ENCODE results near the gene SLC39A11. TPM values are rescaled to one million over a fixed set of nuclear protein-coding genes. Genes with fewer than 3 reads are reported as not detected.

Gene SLC39A11
- total RNA-seq, 2 donors from 2014 or later = 23.3 to 32.5 TPM

- H3K4me1 Mint-ChIP-seq = peaks cover 3% of the 10 kb centered on the region
- H3K36me3 Mint-ChIP-seq (ENCODE audit: low read depth) = peaks cover 3% of the 10 kb centered on the region
- ATAC-seq (no peak), DNase-seq (no peak)
- H3K4me3 Mint-ChIP-seq = no peak overlapping the region
- H3K27me3 Mint-ChIP-seq = no peaks in the 10 kb centered on the region
- H3K9me3 ChIP-seq (ENCODE audit: control insufficient read depth, low read length, poor library complexity, severe bottlenecking) = no peaks in the 10 kb centered on the region
- H3K27ac Mint-ChIP-seq = no peak overlapping the region
These were observed 50.3 kb downstream of the SLC39A11 start for GRCh38 chr17:73042225-73042624.

- no peak overlapping the region for H3K4me3 Mint-ChIP-seq
- H3K4me1 Mint-ChIP-seq = peaks cover 5% of the 10 kb centered on the region
- H3K36me3 Mint-ChIP-seq (ENCODE audit: low read depth) = peaks cover 3% of the 10 kb centered on the region
- no peak overlapping the region for H3K27ac Mint-ChIP-seq
- ATAC-seq (no peak), DNase-seq (no peak)
- no peaks in the 10 kb centered on the region for H3K9me3 ChIP-seq (ENCODE audit: control insufficient read depth, low read length, poor library complexity, severe bottlenecking)
- H3K27me3 Mint-ChIP-seq = no peaks in the 10 kb centered on the region
These were observed 53.2 kb downstream of the SLC39A11 start for GRCh38 chr17:73039282-73039681.

GRCh38 chr17:73031472-73031871, 61.0 kb downstream of the SLC39A11 start:
- H3K9me3 ChIP-seq (ENCODE audit: control insufficient read depth, low read length, poor library complexity, severe bottlenecking) = no peaks in the 10 kb centered on the region
- H3K27ac Mint-ChIP-seq = no peak overlapping the region
- H3K36me3 Mint-ChIP-seq (ENCODE audit: low read depth) = no peaks in the 10 kb centered on the region
- no peak for ATAC-seq
- no peak for DNase-seq
- H3K4me3 Mint-ChIP-seq = no peak overlapping the region
- H3K27me3 Mint-ChIP-seq = no peaks in the 10 kb centered on the region
- peaks cover 8% of the 10 kb centered on the region for H3K4me1 Mint-ChIP-seq

DNA sequence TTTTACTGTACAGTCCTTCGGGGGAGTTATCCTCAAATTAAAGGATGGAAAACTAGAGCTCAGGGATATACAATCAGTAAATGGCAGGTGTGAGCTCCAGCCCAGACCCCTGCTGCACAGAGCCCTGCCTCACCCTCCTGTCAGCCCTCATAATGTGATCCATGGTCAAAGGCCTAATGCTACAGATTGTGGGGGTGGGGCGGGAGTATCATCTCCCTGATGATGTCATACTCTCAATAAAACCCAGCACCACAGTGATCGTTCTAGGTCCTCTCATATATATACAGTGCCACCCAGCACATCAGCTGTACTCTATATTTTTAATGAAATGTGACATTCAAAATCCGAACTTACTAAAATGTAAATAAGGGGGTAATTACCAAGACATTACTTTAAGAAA, 61.5 kb downstream of the SLC39A11 start:
- ATAC-seq (no peak), DNase-seq (no peak)
- Mint-ChIP-seq H3K4me1 (peaks cover 8% of the 10 kb centered on the region), H3K36me3 (ENCODE audit: low read depth) (peaks cover 2% of the 10 kb centered on the region), H3K4me3 (no peak overlapping the region), H3K27me3 (no peaks in the 10 kb centered on the region), H3K27ac (no peak overlapping the region)
- H3K9me3 ChIP-seq (ENCODE audit: control insufficient read depth, low read length, poor library complexity, severe bottlenecking) = no peaks in the 10 kb centered on the region

DNA sequence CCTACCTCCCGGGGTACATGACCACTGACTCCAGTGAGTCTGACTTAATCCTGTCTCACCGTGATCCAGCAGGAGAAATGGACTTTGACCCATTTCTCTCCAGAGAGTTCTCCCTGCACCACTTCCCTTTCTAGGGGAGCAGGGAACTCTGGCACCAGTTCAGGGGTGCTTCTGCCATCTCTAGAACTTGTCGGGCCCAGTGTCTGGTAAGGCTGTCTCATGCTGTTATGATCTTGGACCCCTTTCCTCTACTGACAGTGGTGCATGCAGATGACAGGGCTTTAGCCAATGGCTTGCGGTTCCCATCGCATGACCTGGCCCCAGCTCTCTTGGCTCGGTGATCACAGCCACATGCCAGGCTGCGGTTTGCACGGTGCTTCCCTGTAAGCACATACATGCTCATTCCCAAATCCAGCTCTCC, 62.0 kb downstream of the SLC39A11 start:
- DNase-seq = no peak
- peaks cover 2% of the 10 kb centered on the region for H3K36me3 Mint-ChIP-seq (ENCODE audit: low read depth)
- no peaks in the 10 kb centered on the region for H3K9me3 ChIP-seq (ENCODE audit: control insufficient read depth, low read length, poor library complexity, severe bottlenecking)
- H3K4me1 Mint-ChIP-seq = peaks cover 8% of the 10 kb centered on the region
- H3K27ac Mint-ChIP-seq = no peak overlapping the region
- no peak for ATAC-seq
- H3K4me3 Mint-ChIP-seq = no peak overlapping the region
- H3K27me3 Mint-ChIP-seq = no peaks in the 10 kb centered on the region

GRCh38 chr17:73029991-73030390, 62.5 kb downstream of the SLC39A11 start:
- Mint-ChIP-seq H3K27me3 (no peaks in the 10 kb centered on the region), H3K4me1 (peaks cover 8% of the 10 kb centered on the region), H3K27ac (no peak overlapping the region), H3K4me3 (no peak overlapping the region), H3K36me3 (ENCODE audit: low read depth) (peaks cover 2% of the 10 kb centered on the region)
- ATAC-seq (no peak), DNase-seq (no peak)
- no peaks in the 10 kb centered on the region for H3K9me3 ChIP-seq (ENCODE audit: control insufficient read depth, low read length, poor library complexity, severe bottlenecking)

DNA sequence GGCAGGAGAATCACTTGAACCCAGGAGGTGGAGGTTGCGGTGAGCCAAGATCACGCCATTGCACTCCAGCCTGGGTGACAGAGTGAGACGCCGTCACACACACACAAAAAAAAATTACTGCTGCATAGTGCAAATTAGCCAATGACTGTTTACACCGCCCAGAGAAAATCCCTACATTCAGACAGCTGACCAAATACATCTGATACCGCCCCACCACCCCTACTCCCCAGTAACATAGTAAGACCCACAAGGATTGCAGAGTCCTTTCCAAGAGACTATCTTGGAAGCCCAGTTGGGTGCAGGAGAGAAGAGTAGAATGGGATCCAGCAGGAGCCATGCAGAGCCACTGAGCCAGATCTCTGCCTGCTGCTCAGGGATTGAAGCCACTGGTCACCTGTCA, 63.5 kb downstream of the SLC39A11 start:
- H3K27ac Mint-ChIP-seq = no peak overlapping the region
- ATAC-seq (no peak), DNase-seq (no peak)
- no peaks in the 10 kb centered on the region for H3K9me3 ChIP-seq (ENCODE audit: control insufficient read depth, low read length, poor library complexity, severe bottlenecking)
- no peaks in the 10 kb centered on the region for H3K27me3 Mint-ChIP-seq
- peaks cover 2% of the 10 kb centered on the region for H3K36me3 Mint-ChIP-seq (ENCODE audit: low read depth)
- H3K4me1 Mint-ChIP-seq = peaks cover 5% of the 10 kb centered on the region
- no peak overlapping the region for H3K4me3 Mint-ChIP-seq

DNA sequence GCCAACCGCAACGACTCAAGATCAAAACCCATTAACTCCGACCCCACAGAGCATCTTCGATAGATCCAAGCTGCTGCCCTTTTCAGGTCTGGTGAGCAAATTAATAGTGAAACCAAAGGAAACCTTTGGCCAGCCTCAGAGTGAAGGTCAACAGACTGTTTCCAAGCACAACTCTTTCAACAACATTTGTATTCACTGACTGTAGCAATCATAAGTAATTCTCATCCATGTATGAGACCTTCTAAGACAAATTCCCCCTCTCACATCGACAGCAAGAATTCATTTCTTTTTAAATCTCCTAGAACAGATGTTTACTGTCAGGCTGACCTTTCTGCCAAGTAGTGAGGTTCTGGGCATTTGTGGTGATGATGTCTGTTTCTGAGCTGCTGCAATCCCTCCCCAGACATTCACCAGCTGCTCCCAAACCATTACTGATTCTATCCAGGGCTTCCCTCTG, 64.2 kb downstream of the SLC39A11 start:
- ATAC-seq (no peak), DNase-seq (no peak)
- Mint-ChIP-seq H3K36me3 (ENCODE audit: low read depth) (peaks cover 2% of the 10 kb centered on the region), H3K27me3 (no peaks in the 10 kb centered on the region), H3K27ac (no peak overlapping the region), H3K4me1 (peaks cover 2% of the 10 kb centered on the region), H3K4me3 (no peak overlapping the region)
- H3K9me3 ChIP-seq (ENCODE audit: control insufficient read depth, low read length, poor library complexity, severe bottlenecking) = no peaks in the 10 kb centered on the region

DNA sequence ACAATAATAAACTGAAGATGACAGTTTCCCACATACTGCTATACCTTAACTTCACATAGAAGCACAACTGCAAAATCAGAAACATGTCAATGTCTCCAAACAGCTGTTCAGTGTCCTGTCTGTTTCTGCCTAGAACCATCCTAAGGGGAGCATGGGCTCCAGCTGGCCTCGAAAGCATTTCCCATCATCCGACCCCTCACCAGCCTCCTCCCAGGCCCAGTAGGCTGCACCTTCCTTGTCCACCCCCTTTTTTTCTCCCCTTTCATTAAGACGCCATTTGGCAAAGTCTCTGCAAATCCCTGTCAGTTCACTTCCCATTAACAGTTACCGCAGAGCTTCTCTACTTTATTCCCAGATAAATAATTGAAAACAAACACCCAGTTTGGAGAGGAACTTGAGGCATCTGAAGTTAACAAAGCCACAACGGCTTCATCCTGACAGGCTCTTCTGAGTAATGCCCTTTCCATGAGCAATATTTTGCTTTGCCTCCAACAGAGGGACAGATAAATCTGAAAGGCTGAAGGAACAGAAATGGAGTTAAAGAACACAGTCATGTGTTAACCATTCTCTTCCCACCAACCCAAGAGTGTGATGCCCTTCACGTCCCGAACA, 65.3 kb downstream of the SLC39A11 start:
- no peak for DNase-seq
- Mint-ChIP-seq H3K36me3 (ENCODE audit: low read depth) (peaks cover 2% of the 10 kb centered on the region), H3K4me3 (no peak overlapping the region), H3K27me3 (no peaks in the 10 kb centered on the region), H3K4me1 (no peaks in the 10 kb centered on the region), H3K27ac (no peak overlapping the region)
- H3K9me3 ChIP-seq (ENCODE audit: control insufficient read depth, low read length, poor library complexity, severe bottlenecking) = no peaks in the 10 kb centered on the region
- ATAC-seq = no peak

DNA sequence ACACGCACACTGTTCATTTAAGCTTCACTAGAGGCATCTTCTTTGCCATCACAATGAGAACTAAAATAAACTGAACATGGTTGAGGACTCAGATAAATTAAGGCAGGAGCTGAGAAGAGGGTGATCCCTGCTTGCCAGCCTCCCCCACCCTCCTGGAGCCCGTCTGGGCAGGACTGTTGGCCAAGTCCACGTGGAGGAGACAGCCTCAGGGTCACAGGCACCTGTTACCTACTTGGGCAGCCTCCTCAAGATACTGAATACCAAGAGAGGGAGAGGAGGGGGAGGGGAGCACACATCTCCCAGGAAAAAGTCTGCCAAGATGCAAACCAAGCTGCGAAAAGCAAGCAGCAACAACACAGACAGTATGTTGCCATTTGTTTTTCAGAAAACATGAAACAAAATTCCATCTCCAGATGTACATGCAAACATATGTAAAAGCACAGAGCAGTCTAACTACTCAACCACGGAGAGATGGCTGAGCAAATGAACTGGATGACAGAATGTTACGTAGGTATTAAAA, 67.4 kb downstream of the SLC39A11 start:
- H3K27ac Mint-ChIP-seq = no peak overlapping the region
- ATAC-seq = no peak

DNA sequence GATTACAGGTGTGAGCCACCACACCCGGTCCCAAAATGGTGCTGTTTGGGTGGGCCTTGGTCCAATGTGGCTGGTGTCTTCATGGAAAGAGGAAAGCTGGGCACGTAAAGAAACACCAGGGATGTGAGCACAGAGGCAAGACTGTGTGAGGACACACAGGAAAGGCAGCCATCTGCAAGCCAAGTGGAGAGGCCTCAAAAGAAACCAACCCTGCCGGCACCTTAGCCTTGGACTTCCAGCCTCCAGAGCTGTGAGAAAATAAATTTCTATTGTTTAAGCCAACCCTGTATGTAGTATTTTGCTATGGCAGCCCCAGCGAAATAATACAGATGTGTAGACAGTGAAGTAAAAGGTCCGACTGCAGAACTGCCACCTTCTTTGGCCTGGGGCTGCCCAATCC, 68.7 kb downstream of the SLC39A11 start:
- no peaks in the 10 kb centered on the region for H3K27me3 Mint-ChIP-seq
- no peak overlapping the region for H3K27ac Mint-ChIP-seq
- H3K9me3 ChIP-seq (ENCODE audit: control insufficient read depth, low read length, poor library complexity, severe bottlenecking) = no peaks in the 10 kb centered on the region
- H3K4me1 Mint-ChIP-seq = no peaks in the 10 kb centered on the region
- ATAC-seq = no peak
- peaks cover 2% of the 10 kb centered on the region for H3K36me3 Mint-ChIP-seq (ENCODE audit: low read depth)
- no peak overlapping the region for H3K4me3 Mint-ChIP-seq
- no peak for DNase-seq

More for the DNA sequence above, 67.4 kb downstream of the SLC39A11 start:
- Mint-ChIP-seq H3K4me3 (no peak overlapping the region), H3K4me1 (no peaks in the 10 kb centered on the region), H3K27me3 (no peaks in the 10 kb centered on the region), H3K36me3 (ENCODE audit: low read depth) (peaks cover 2% of the 10 kb centered on the region)
- H3K9me3 ChIP-seq (ENCODE audit: control insufficient read depth, low read length, poor library complexity, severe bottlenecking) = no peaks in the 10 kb centered on the region
- DNase-seq = no peak

- Mint-ChIP-seq H3K27ac (no peak overlapping the region), H3K4me1 (no peaks in the 10 kb centered on the region), H3K4me3 (no peak overlapping the region), H3K27me3 (no peaks in the 10 kb centered on the region), H3K36me3 (ENCODE audit: low read depth) (peaks cover 2% of the 10 kb centered on the region)
- ATAC-seq (no peak), DNase-seq (no peak)
- no peaks in the 10 kb centered on the region for H3K9me3 ChIP-seq (ENCODE audit: control insufficient read depth, low read length, poor library complexity, severe bottlenecking)
These were observed 69.8 kb downstream of the SLC39A11 start for GRCh38 chr17:73022694-73023093.

DNA sequence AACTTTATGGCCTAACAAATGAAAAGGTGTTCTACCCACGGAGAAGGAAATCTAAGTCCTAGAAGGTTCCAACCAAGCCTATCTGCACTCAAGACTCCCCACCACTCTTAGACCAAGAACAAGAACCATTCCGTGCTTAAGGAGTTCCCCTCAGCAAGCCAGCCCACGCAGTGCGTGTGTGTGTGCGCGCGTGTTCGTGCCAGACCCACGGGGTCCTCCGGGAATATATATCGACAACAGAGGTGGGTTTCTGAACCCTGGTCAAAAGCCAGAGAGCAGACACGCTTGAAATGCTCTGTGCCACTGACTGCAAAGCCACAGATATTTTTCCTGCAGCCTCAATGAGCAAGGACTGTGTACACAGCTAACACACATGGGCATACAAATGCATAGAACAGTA, 70.7 kb downstream of the SLC39A11 start:
- ATAC-seq = no peak
- Mint-ChIP-seq H3K27ac (no peak overlapping the region), H3K4me1 (no peaks in the 10 kb centered on the region), H3K27me3 (no peaks in the 10 kb centered on the region), H3K36me3 (ENCODE audit: low read depth) (peaks cover 2% of the 10 kb centered on the region), H3K4me3 (no peak overlapping the region)
- no peaks in the 10 kb centered on the region for H3K9me3 ChIP-seq (ENCODE audit: control insufficient read depth, low read length, poor library complexity, severe bottlenecking)
- no peak for DNase-seq

- no peaks in the 10 kb centered on the region for H3K9me3 ChIP-seq (ENCODE audit: control insufficient read depth, low read length, poor library complexity, severe bottlenecking)
- Mint-ChIP-seq H3K27me3 (no peaks in the 10 kb centered on the region), H3K4me3 (no peak overlapping the region), H3K4me1 (peaks cover 2% of the 10 kb centered on the region), H3K27ac (no peak overlapping the region), H3K36me3 (ENCODE audit: low read depth) (no peaks in the 10 kb centered on the region)
- ATAC-seq (no peak), DNase-seq (no peak)
These were observed 72.4 kb downstream of the SLC39A11 start for GRCh38 chr17:73020110-73020509.
